ENCODE results near the gene ZBTB20.

The ZBTB20 gene

GRCh38 chr3:114903213-114903612 lies 243.9 kb downstream of the ZBTB20 start:
- TF ChIP-seq CTCF (conservative IDR thresholded peaks at IDR 0.05; ENCODE audit: low read depth, low read length), result no peak
- H3K4me3 ChIP-seq (ENCODE audit: low read depth, low read length), result no peak overlapping the region
- DNase-seq (ENCODE audit: low read depth), result peak; percentile 26

- DNase-seq (ENCODE audit: low read depth), result no peak
- H3K4me3 ChIP-seq (ENCODE audit: low read depth, low read length), result no peak overlapping the region
- TF ChIP-seq CTCF (conservative IDR thresholded peaks at IDR 0.05; ENCODE audit: low read depth, low read length), result no peak
Observed at GRCh38 chr3:114902691-114903101, 244.4 kb downstream of the ZBTB20 start.

- peak overlapping the region; percentile 6 for H3K4me3 ChIP-seq (ENCODE audit: low read depth, low read length)
- no peak for TF ChIP-seq CTCF (conservative IDR thresholded peaks at IDR 0.05; ENCODE audit: low read depth, low read length)
- peak; percentile 18 for DNase-seq (ENCODE audit: low read depth)
Observed at GRCh38 chr3:114900908-114901307, 246.2 kb downstream of the ZBTB20 start.

- no peak for DNase-seq (ENCODE audit: low read depth)
- H3K4me3 ChIP-seq (ENCODE audit: low read depth, low read length), result no peak overlapping the region
- TF ChIP-seq CTCF (conservative IDR thresholded peaks at IDR 0.05; ENCODE audit: low read depth, low read length), result no peak
Observed at GRCh38 chr3:114899186-114899931, 247.7 kb downstream of the ZBTB20 start.

GRCh38 chr3:114896978-114897377 lies 250.1 kb downstream of the ZBTB20 start:
- DNase-seq (ENCODE audit: low read depth), result no peak
- no peak overlapping the region for H3K4me3 ChIP-seq (ENCODE audit: low read depth, low read length)
- no peak for TF ChIP-seq CTCF (conservative IDR thresholded peaks at IDR 0.05; ENCODE audit: low read depth, low read length)

GRCh38 chr3:114893361-114893760 lies 253.7 kb downstream of the ZBTB20 start:
- TF ChIP-seq CTCF (conservative IDR thresholded peaks at IDR 0.05; ENCODE audit: low read depth, low read length), result no peak
- DNase-seq (ENCODE audit: low read depth), result no peak
- H3K4me3 ChIP-seq (ENCODE audit: low read depth, low read length), result no peak overlapping the region

GRCh38 chr3:114892880-114893279 lies 254.2 kb downstream of the ZBTB20 start:
- DNase-seq (ENCODE audit: low read depth), result no peak
- TF ChIP-seq CTCF (conservative IDR thresholded peaks at IDR 0.05; ENCODE audit: low read depth, low read length), result no peak
- no peak overlapping the region for H3K4me3 ChIP-seq (ENCODE audit: low read depth, low read length)
